Epithelial cell of proximal tubule (primary cell): ENCODE measurements around the gene FBXO30. TPM values are rescaled to one million over a fixed set of nuclear protein-coding genes. Genes with fewer than 3 reads are reported as not detected.

Experiments
- DNase-seq: peaks from one replicate; pipeline ENCODE4 v3.0.0-alpha.2; 2011; ENCODE audit warnings: low read depth
- H3K4me3 ChIP-seq: 2 replicates; pipeline ENCODE4 v1.5.1; 2011; ENCODE audit warnings: low read depth, mild to moderate bottlenecking, low read length
- CTCF ChIP-seq: conservative IDR thresholded peaks from 2 replicates; pipeline ENCODE4 v1.5.1; 2012; ENCODE audit warnings: low read depth, mild to moderate bottlenecking, low read length
- total RNA-seq: library from RNA; depleted of rRNA; stranded (reverse); fragments of >200 nt; gene quantifications from 2 replicates; pipeline ENCODE4 v1.2.3, GENCODE V29; 2015

Gene FBXO30
- total RNA-seq, 1 donor from 2014 or later, result 4.3 TPM

DNA sequence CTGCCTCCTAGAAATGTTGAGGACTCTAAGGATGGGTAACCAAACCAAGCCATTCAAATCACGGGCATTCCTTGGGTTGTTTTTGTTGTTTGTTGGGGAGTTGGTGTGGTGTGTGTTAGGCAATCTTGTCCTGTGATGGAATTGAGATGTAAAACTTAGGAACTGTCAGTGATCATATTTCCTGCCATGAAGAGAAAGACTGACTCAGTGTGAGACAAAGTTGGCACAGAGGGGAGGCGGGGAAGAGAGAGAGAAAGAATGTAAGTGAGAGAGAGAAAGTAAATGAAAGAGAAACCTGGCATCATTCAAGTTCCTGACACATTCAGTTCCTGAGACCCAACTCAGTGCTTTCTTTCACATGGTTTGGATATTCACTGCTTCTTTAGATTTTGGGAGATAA is 21.6 kb upstream of the FBXO30 start:
- no peak for DNase-seq
- no peak for TF ChIP-seq CTCF
- H3K4me3 ChIP-seq, result no peak overlapping the region

GRCh38 chr6:145830612-145831011 is 16.0 kb upstream of the FBXO30 start:
- TF ChIP-seq CTCF, result no peak
- DNase-seq, result no peak
- H3K4me3 ChIP-seq, result no peak overlapping the region

DNA sequence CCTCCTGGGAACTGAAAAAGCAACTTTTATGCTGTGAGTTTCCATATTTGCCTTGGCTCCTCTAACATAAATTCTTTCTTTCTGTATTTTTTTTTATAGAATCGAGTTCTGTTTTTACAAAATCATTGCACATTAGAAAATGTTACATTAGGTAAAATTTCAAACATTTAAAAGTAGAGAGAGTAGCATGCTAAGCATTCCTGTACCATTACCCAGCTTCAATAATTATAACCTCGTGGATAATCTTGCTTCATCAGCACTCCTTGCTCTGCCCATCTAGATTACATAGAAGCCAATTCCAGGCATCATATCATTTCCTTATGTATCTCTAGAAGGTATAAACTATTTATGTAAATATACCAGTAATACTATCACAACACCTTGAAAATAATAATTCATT is 15.4 kb upstream of the FBXO30 start:
- no peak for DNase-seq
- H3K4me3 ChIP-seq, result no peak overlapping the region
- TF ChIP-seq CTCF, result no peak

DNA sequence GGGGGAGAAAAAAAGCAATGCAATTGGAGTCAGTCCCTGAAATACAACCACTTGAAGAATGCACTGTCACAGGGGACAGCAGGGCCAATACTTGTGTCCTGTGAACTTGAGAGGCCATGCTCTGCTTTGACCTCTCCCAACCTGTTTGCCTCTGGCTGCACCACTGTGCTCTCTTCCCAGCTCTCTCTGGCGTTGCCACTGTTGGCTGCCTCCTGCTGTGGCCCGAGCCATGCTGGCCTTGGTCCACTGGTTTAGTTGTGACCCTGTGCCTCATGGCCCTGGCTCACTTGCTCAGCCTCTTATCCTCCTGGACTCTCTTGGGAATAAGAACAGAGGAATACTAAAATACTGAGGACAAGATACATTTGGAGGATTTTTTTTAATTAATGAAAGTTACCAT is 14.5 kb upstream of the FBXO30 start:
- TF ChIP-seq CTCF, result no peak
- H3K4me3 ChIP-seq, result no peak overlapping the region
- DNase-seq, result no peak

DNA sequence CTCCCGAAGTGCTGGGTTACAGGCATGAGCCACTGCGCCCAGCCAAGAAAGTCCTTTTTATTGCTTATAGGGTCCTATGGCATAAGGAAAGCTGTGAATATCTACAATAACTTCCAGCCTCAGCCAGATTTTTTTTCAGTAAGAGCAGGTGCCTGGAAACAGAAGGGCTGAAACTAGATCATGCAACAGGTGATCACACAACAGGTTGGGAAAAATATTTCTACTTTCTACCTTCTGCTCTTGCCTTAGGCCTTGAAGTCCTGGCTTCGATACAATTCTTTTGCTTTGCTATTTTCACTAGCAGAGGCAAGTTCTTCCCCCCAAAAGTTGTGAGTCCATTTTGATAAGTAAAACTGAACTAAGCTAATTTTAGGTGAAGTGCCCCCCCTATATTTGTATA is 9.7 kb upstream of the FBXO30 start:
- no peak overlapping the region for H3K4me3 ChIP-seq
- TF ChIP-seq CTCF, result no peak
- DNase-seq, result no peak

GRCh38 chr6:145823328-145823944 is 8.8 kb upstream of the FBXO30 start:
- no peak overlapping the region for H3K4me3 ChIP-seq
- no peak for DNase-seq
- no peak for TF ChIP-seq CTCF

- no peak overlapping the region for H3K4me3 ChIP-seq
- DNase-seq, result no peak
- TF ChIP-seq CTCF, result no peak
Observed at GRCh38 chr6:145822456-145822855, 7.9 kb upstream of the FBXO30 start.
